HG03460 (cell line): ENCODE results near the gene SRP19.
"Not testable (repeated sequence)": the region's sequence is repeated elsewhere in the genome, so short reads cannot be mapped to it uniquely, and the experiment has no call there.

Source experiments
- ATAC-seq: cut with Tn5 transposase; IDR thresholded peaks from one replicate; pipeline ENCODE4 v1.9.1; 2021; ENCODE audit not compliant: unreplicated experiment

The SRP19 gene

GRCh38 chr5:112869948-112870347, 8.9 kb downstream of the SRP19 start:
- ATAC-seq = peak; percentile 81

- no peak for ATAC-seq
Observed at GRCh38 chr5:112870966-112871365, 9.9 kb downstream of the SRP19 start.

GRCh38 chr5:112876362-112876761, 15.3 kb downstream of the SRP19 start:
- no peak for ATAC-seq

- ATAC-seq = no peak
Observed at GRCh38 chr5:112878101-112878500, 17.0 kb downstream of the SRP19 start.

GRCh38 chr5:112878760-112879159, 17.7 kb downstream of the SRP19 start:
- ATAC-seq = no peak

GRCh38 chr5:112880219-112880964, 19.3 kb downstream of the SRP19 start:
- ATAC-seq = no peak

GRCh38 chr5:112883192-112883591, 22.1 kb downstream of the SRP19 start:
- no peak for ATAC-seq

- ATAC-seq = no peak
Observed at GRCh38 chr5:112885001-112885400, 23.9 kb downstream of the SRP19 start.

GRCh38 chr5:112886975-112887374, 25.9 kb downstream of the SRP19 start:
- ATAC-seq = no peak

- ATAC-seq = not testable (repeated sequence)
Observed at GRCh38 chr5:112892066-112892465, 31.0 kb downstream of the SRP19 start.

- ATAC-seq = no peak
Observed at GRCh38 chr5:112892776-112893175, 31.7 kb downstream of the SRP19 start.

- no peak for ATAC-seq
Observed at GRCh38 chr5:112895682-112896081, 34.6 kb downstream of the SRP19 start.

- no peak for ATAC-seq
Observed at GRCh38 chr5:112902561-112902960, 41.5 kb downstream of the SRP19 start.

- ATAC-seq = not testable (repeated sequence)
Observed at GRCh38 chr5:112904996-112905395, 43.9 kb downstream of the SRP19 start.

- ATAC-seq = no peak
Observed at GRCh38 chr5:112906637-112907036, 45.5 kb downstream of the SRP19 start.

GRCh38 chr5:112907166-112907631, 46.1 kb downstream of the SRP19 start:
- ATAC-seq = no peak

- no peak for ATAC-seq
Observed at GRCh38 chr5:112908854-112909253, 47.8 kb downstream of the SRP19 start.

GRCh38 chr5:112910529-112910928, 49.4 kb downstream of the SRP19 start:
- no peak for ATAC-seq

GRCh38 chr5:112914584-112914983, 53.5 kb downstream of the SRP19 start:
- no peak for ATAC-seq

- ATAC-seq = peak; percentile 57
Observed at GRCh38 chr5:112915831-112916230, 54.7 kb downstream of the SRP19 start.

GRCh38 chr5:112917453-112917995, 56.4 kb downstream of the SRP19 start:
- no peak for ATAC-seq

GRCh38 chr5:112918136-112918535, 57.0 kb downstream of the SRP19 start:
- no peak for ATAC-seq

GRCh38 chr5:112918679-112919078, 57.6 kb downstream of the SRP19 start:
- no peak for ATAC-seq
